Kidney epithelial cell (primary cell): ENCODE measurements around the gene TENM4. TPM values are rescaled to one million over a fixed set of nuclear protein-coding genes. Genes with fewer than 3 reads are reported as not detected.

Experiments used
- DNase-seq: peaks from one replicate; pipeline ENCODE4 v3.0.0-alpha.2; 2010; ENCODE audit warnings: low read depth
- H3K27me3 ChIP-seq: 2 replicates; pipeline ENCODE4 v1.6.0; 2011; ENCODE audit warnings: low read length; ENCODE audit not compliant: control insufficient read depth, insufficient read depth
- H3K36me3 ChIP-seq: 2 replicates; pipeline ENCODE4 v1.5.1; 2011; ENCODE audit warnings: low read length; ENCODE audit not compliant: control insufficient read depth, insufficient read depth
- H3K4me3 ChIP-seq: 2 replicates; pipeline ENCODE4 v1.5.1; 2011; ENCODE audit warnings: low read depth, mild to moderate bottlenecking, control low read depth, low read length
- CTCF ChIP-seq: IDR thresholded peaks from 2 replicates; pipeline ENCODE4 v1.5.1; 2011; ENCODE audit warnings: mild to moderate bottlenecking, moderate library complexity, low read length, control low read depth, inconsistent platforms; ENCODE audit not compliant: insufficient read depth, poor library complexity, severe bottlenecking
- total RNA-seq: library from RNA; depleted of rRNA; stranded (reverse); fragments of >200 nt; gene quantifications from 2 replicates; pipeline ENCODE4 v1.2.3, GENCODE V29; 2015

Gene TENM4
- total RNA-seq, 1 donor from 2014 or later = 35.3 TPM

DNA sequence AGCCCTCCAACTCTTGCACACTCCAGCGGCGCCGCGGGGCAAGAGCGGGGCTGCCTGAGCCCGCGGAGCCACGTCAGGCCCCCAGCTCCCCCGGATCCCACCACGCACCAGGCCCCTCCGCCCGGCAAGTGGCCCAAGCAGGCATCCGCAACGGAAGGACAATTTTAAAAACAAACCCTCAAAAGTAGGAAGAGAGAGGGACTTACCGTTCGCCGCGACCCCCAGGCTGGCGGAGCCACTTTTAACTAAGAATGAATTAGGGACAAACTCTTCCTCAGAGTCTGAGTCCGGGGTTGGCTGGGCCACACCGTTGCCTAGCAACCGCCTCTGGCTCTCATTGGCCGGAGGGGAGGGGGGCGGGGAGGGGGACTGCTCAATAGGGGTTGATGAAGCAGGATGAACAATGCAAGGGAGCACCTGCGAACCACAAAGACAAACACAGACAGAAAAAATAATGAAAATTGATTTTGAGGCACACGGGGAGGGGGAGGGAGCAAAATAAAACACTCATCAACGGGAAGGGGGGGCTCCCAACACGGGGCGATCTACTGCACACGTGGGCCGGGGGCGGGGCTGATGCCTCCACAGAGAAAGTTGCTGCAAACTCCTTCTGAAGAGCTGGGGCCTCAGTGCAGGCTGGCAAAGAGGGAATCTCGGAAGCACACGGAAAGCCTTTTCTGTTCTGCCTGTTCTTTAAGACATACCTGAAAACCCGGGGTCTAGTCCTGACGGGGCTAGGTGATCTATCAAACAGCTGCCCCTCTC lies 478.7 kb downstream of the TENM4 start:
- TF ChIP-seq CTCF = no peak
- Histone ChIP-seq H3K4me3 (peak overlapping the region; percentile 12), H3K36me3 (peaks cover 1% of the 10 kb centered on the region), H3K27me3 (no peaks in the 10 kb centered on the region)
- DNase-seq = peak; percentile 18

GRCh38 chr11:78961247-78961646 lies 479.6 kb downstream of the TENM4 start:
- peak; percentile 57 for TF ChIP-seq CTCF
- Histone ChIP-seq H3K36me3 (peaks cover 1% of the 10 kb centered on the region), H3K27me3 (no peaks in the 10 kb centered on the region), H3K4me3 (no peak overlapping the region)
- DNase-seq = no peak

- no peaks in the 10 kb centered on the region for H3K27me3 ChIP-seq
- peaks cover 1% of the 10 kb centered on the region for H3K36me3 ChIP-seq
- no peak overlapping the region for H3K4me3 ChIP-seq
- TF ChIP-seq CTCF = no peak
- no peak for DNase-seq
Observed at GRCh38 chr11:78958444-78958843, 482.4 kb downstream of the TENM4 start.

DNA sequence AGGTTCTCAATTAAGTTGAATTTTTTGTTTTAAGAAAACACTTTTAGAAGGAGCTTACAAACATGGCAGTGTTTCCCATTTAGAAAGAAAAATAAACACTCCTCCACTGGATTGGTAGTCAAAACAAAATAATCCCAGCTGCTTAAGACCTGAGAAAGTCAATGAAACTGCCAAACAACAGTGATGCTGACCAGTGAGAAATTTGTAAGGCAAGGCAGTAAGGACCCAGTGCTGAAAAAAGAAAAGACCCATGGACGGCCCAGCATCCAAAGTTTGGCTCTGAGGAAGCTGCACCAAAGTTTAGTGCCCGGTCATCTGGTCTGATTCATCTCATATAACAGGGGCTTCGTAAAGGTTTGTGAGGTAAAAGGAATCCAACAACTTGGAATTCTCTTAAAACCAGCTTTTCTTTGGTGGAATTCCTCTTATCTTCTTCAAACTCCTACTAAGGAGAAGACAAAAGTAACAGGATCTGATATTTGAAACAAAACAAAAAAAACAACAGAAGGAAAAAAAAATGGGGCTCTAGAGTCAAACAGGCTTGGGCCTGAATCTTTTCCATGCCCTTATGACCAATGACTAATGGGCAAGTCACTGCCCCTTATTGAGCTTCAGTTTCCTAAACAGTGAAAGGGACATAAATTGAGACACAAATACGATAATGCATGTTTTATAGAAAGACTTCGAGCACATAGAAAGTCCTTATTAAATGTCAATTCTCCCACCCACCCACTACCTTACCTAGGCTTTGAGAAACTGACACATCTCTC lies 483.2 kb downstream of the TENM4 start:
- no peak for TF ChIP-seq CTCF
- Histone ChIP-seq H3K36me3 (peaks cover 1% of the 10 kb centered on the region), H3K4me3 (no peak overlapping the region), H3K27me3 (no peaks in the 10 kb centered on the region)
- no peak for DNase-seq

GRCh38 chr11:78954696-78955095 lies 486.1 kb downstream of the TENM4 start:
- H3K36me3 ChIP-seq = no peaks in the 10 kb centered on the region
- no peak for DNase-seq
- no peak overlapping the region for H3K4me3 ChIP-seq
- TF ChIP-seq CTCF = no peak
- no peaks in the 10 kb centered on the region for H3K27me3 ChIP-seq
